Neural progenitor cell (in vitro differentiated cells): ENCODE measurements around the gene PVRIG.
"Not testable (repeated sequence)": the region's sequence is repeated elsewhere in the genome, so short reads cannot be mapped to it uniquely, and the experiment has no call there.

Source experiments
- EZH2 ChIP-seq: fragments of 200-600 bp; sonication (generic); IDR thresholded peaks from 2 replicates; pipeline ENCODE4 v1.6.1; 2017; ENCODE audit warnings: antibody characterized with exemption, mild to moderate bottlenecking, moderate library complexity
- EZH2phosphoT487 ChIP-seq: fragments of 200-600 bp; sonication (generic); IDR thresholded peaks from 2 replicates; pipeline ENCODE4 v1.6.1; 2017; ENCODE audit warnings: antibody characterized with exemption
- TF ChIP-seq, protein P1 (sequence below): fragments of 200-600 bp; sonication (generic); IDR thresholded peaks from 2 replicates; pipeline ENCODE4 v1.5.1; 2017; ENCODE audit warnings: antibody characterized with exemption, mild to moderate bottlenecking

GRCh38 chr7:100214356-100214755 lies 5.4 kb upstream of the PVRIG start:
- TF ChIP-seq, protein P1, sequence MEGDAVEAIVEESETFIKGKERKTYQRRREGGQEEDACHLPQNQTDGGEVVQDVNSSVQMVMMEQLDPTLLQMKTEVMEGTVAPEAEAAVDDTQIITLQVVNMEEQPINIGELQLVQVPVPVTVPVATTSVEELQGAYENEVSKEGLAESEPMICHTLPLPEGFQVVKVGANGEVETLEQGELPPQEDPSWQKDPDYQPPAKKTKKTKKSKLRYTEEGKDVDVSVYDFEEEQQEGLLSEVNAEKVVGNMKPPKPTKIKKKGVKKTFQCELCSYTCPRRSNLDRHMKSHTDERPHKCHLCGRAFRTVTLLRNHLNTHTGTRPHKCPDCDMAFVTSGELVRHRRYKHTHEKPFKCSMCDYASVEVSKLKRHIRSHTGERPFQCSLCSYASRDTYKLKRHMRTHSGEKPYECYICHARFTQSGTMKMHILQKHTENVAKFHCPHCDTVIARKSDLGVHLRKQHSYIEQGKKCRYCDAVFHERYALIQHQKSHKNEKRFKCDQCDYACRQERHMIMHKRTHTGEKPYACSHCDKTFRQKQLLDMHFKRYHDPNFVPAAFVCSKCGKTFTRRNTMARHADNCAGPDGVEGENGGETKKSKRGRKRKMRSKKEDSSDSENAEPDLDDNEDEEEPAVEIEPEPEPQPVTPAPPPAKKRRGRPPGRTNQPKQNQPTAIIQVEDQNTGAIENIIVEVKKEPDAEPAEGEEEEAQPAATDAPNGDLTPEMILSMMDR: not testable (repeated sequence)
- not testable (repeated sequence) for TF ChIP-seq EZH2, EZH2phosphoT487
